Activated T-cell treated with anti-CD3 and anti-CD28 coated beads, Interleukin-2, amount 50 U/mL, for 4 hours (primary cell): ENCODE measurements around the gene PIEZO1. TPM values are rescaled to one million over a fixed set of nuclear protein-coding genes. Genes with fewer than 3 reads are reported as not detected.

Experiments
- ATAC-seq, 2 donors: fragments of 200-7000 bp; cut with Tn5 transposase; one replicate each; pipeline ENCODE4 v1.10.0; 2021
- DNase-seq: peaks from one replicate; pipeline ENCODE4 v3.0.0-alpha.2; 2020
- H3K27me3 Mint-ChIP-seq: one replicate; pipeline ENCODE4 v1.8.0; 2021; ENCODE audit warnings: low read depth, mixed read lengths
- H3K36me3 Mint-ChIP-seq: one replicate; pipeline ENCODE4 v1.8.0; 2022; ENCODE audit warnings: mixed read lengths; ENCODE audit not compliant: insufficient read depth
- H3K4me1 Mint-ChIP-seq: one replicate; pipeline ENCODE4 v1.8.0; 2021; ENCODE audit warnings: low read depth, mixed read lengths
- H3K4me3 Mint-ChIP-seq: one replicate; pipeline ENCODE4 v1.8.0; 2021; ENCODE audit warnings: mild to moderate bottlenecking, moderate library complexity, mixed read lengths
- H3K9me3 Mint-ChIP-seq: one replicate; pipeline ENCODE4 v1.8.0; 2021; ENCODE audit warnings: mixed read lengths
- total RNA-seq, 3 donors: library from RNA; stranded (reverse); gene quantifications; one replicate each; pipeline ENCODE4 v1.2.1, GENCODE V29; 2021

Gene PIEZO1
- total RNA-seq, 3 donors from 2014 or later = 116 to 171 (median 139) TPM

GRCh38 chr16:88721236-88721635 is 63.8 kb downstream of the PIEZO1 start:
- Mint-ChIP-seq H3K4me1 (no peaks in the 10 kb centered on the region), H3K9me3 (no peaks in the 10 kb centered on the region), H3K4me3 (no peak overlapping the region), H3K27me3 (no peaks in the 10 kb centered on the region), H3K36me3 (peaks cover 20% of the 10 kb centered on the region)
- DNase-seq = no peak
- no peak for ATAC-seq

GRCh38 chr16:88720396-88720970 is 64.5 kb downstream of the PIEZO1 start:
- DNase-seq (no peak), ATAC-seq (no peak)
- Mint-ChIP-seq H3K4me3 (no peak overlapping the region), H3K27me3 (no peaks in the 10 kb centered on the region), H3K36me3 (peaks cover 20% of the 10 kb centered on the region), H3K4me1 (no peaks in the 10 kb centered on the region), H3K9me3 (no peaks in the 10 kb centered on the region)

- DNase-seq (no peak), ATAC-seq (no peak)
- Mint-ChIP-seq H3K36me3 (peaks cover 20% of the 10 kb centered on the region), H3K4me3 (no peak overlapping the region), H3K27me3 (no peaks in the 10 kb centered on the region), H3K9me3 (no peaks in the 10 kb centered on the region), H3K4me1 (no peaks in the 10 kb centered on the region)
These were observed 65.1 kb downstream of the PIEZO1 start for GRCh38 chr16:88719933-88720296.

GRCh38 chr16:88719267-88719932 is 65.6 kb downstream of the PIEZO1 start:
- no peaks in the 10 kb centered on the region for H3K4me1 Mint-ChIP-seq
- H3K36me3 Mint-ChIP-seq = peaks cover 20% of the 10 kb centered on the region
- ATAC-seq (no peak), DNase-seq (no peak)
- no peaks in the 10 kb centered on the region for H3K27me3 Mint-ChIP-seq
- H3K9me3 Mint-ChIP-seq = no peaks in the 10 kb centered on the region
- H3K4me3 Mint-ChIP-seq = no peak overlapping the region

- no peak for DNase-seq
- ATAC-seq = no peak
These were observed 66.8 kb downstream of the PIEZO1 start for GRCh38 chr16:88718178-88718577.

GRCh38 chr16:88716601-88717001 is 68.4 kb downstream of the PIEZO1 start:
- ATAC-seq = no peak
- H3K4me1 Mint-ChIP-seq = no peaks in the 10 kb centered on the region
- no peaks in the 10 kb centered on the region for H3K9me3 Mint-ChIP-seq
- no peaks in the 10 kb centered on the region for H3K27me3 Mint-ChIP-seq
- no peak overlapping the region for H3K4me3 Mint-ChIP-seq
- DNase-seq = no peak
- peaks cover 18% of the 10 kb centered on the region for H3K36me3 Mint-ChIP-seq

More at GRCh38 chr16:88718178-88718577, 66.8 kb downstream of the PIEZO1 start:
- Mint-ChIP-seq H3K36me3 (peaks cover 20% of the 10 kb centered on the region), H3K4me1 (no peaks in the 10 kb centered on the region), H3K27me3 (no peaks in the 10 kb centered on the region), H3K4me3 (no peak overlapping the region), H3K9me3 (no peaks in the 10 kb centered on the region)

GRCh38 chr16:88716201-88716600 is 68.8 kb downstream of the PIEZO1 start:
- no peaks in the 10 kb centered on the region for H3K4me1 Mint-ChIP-seq
- H3K9me3 Mint-ChIP-seq = no peaks in the 10 kb centered on the region
- no peak for DNase-seq
- H3K36me3 Mint-ChIP-seq = peaks cover 16% of the 10 kb centered on the region
- no peak overlapping the region for H3K4me3 Mint-ChIP-seq
- H3K27me3 Mint-ChIP-seq = no peaks in the 10 kb centered on the region
- ATAC-seq = no peak

- no peak for DNase-seq
- H3K4me3 Mint-ChIP-seq = no peak overlapping the region
- H3K4me1 Mint-ChIP-seq = no peaks in the 10 kb centered on the region
- no peaks in the 10 kb centered on the region for H3K9me3 Mint-ChIP-seq
- H3K27me3 Mint-ChIP-seq = no peaks in the 10 kb centered on the region
- ATAC-seq = no peak
- peaks cover 14% of the 10 kb centered on the region for H3K36me3 Mint-ChIP-seq
These were observed 69.5 kb downstream of the PIEZO1 start for GRCh38 chr16:88715312-88716190.

GRCh38 chr16:88714420-88715302 is 70.4 kb downstream of the PIEZO1 start:
- Mint-ChIP-seq H3K9me3 (no peaks in the 10 kb centered on the region), H3K36me3 (peaks cover 10% of the 10 kb centered on the region), H3K4me3 (no peak overlapping the region), H3K27me3 (no peaks in the 10 kb centered on the region), H3K4me1 (no peaks in the 10 kb centered on the region)
- ATAC-seq (no peak), DNase-seq (no peak)

- Mint-ChIP-seq H3K9me3 (no peaks in the 10 kb centered on the region), H3K4me1 (no peaks in the 10 kb centered on the region), H3K36me3 (peaks cover 7% of the 10 kb centered on the region), H3K27me3 (no peaks in the 10 kb centered on the region), H3K4me3 (no peak overlapping the region)
- no peak for DNase-seq
- no peak for ATAC-seq
These were observed 71.2 kb downstream of the PIEZO1 start for GRCh38 chr16:88713568-88714419.

GRCh38 chr16:88713054-88713453 is 72.0 kb downstream of the PIEZO1 start:
- Mint-ChIP-seq H3K4me3 (no peak overlapping the region), H3K9me3 (no peaks in the 10 kb centered on the region), H3K36me3 (peaks cover 7% of the 10 kb centered on the region), H3K4me1 (no peaks in the 10 kb centered on the region), H3K27me3 (no peaks in the 10 kb centered on the region)
- no peak for ATAC-seq
- DNase-seq = no peak

- H3K36me3 Mint-ChIP-seq = peaks cover 4% of the 10 kb centered on the region
- no peak overlapping the region for H3K4me3 Mint-ChIP-seq
- no peak for DNase-seq
- no peaks in the 10 kb centered on the region for H3K9me3 Mint-ChIP-seq
- no peaks in the 10 kb centered on the region for H3K27me3 Mint-ChIP-seq
- peaks cover 2% of the 10 kb centered on the region for H3K4me1 Mint-ChIP-seq
- ATAC-seq = no peak
These were observed 72.5 kb downstream of the PIEZO1 start for GRCh38 chr16:88712362-88712979.

GRCh38 chr16:88711750-88712340 is 73.2 kb downstream of the PIEZO1 start:
- no peaks in the 10 kb centered on the region for H3K36me3 Mint-ChIP-seq
- ATAC-seq = no peak

More at GRCh38 chr16:88711750-88712340, 73.2 kb downstream of the PIEZO1 start:
- Mint-ChIP-seq H3K4me1 (peaks cover 8% of the 10 kb centered on the region), H3K27me3 (no peaks in the 10 kb centered on the region), H3K9me3 (no peaks in the 10 kb centered on the region), H3K4me3 (peak overlapping the region; percentile 26)
- DNase-seq = no peak
